ENCODE measurements around the gene JAM3. TPM values are rescaled to one million over a fixed set of nuclear protein-coding genes. Genes with fewer than 3 reads are reported as not detected.

JAM3 gene
- polyA plus RNA-seq, 1 of the 3 experiments (the other 2 are of a cell fraction) = 56.8 TPM

DNA sequence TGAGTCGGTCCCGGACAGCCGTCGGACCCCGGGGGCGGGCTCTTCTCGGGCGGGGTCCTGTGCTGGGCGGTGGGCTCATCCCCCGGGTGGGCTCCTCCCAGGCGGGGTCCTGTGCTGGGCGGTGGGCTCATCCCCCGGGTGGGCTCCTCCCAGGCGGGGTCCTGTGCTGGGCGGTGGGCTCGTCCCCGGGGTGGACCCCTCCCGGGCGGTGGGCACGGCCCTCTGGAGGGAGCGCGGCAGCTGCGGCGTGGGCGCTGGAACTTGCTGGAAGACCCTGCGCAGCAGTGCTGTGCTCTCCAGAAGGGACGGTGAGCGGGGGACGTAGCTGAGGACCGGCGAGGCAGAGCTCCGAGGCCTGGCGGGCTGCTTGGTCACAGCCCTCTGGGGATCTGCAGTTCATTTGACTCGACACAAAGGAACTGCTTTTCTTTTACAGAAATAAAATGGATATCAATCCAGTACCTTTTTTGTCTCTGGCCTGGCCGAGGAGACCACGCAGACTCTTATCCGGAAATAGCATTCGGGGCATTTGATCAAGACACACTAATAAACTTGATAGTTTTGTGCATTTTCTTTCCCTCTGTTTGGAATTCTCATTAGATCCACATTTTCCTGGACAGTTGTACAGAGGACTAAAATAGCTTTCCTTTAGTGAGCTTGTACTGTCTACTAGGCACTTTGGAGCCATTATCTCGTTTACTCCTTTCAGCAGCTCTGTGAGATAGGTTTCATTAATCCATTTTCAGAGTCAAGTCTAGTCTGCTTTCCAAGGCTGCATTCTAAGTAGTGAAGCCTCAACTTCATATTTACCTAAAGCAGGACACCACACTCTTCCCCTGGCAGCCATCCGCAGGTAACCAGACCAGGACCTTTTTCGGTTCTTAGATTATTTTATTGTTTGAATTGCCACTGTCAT lies 812 bp downstream of the JAM3 start:
- peak overlapping the region; percentile 83 for H3K9ac ChIP-seq
- peak; percentile 75 for DNase-seq
- H2AFZ ChIP-seq (ENCODE audit: low read depth) = peak overlapping the region; percentile 86
- POLR2A ChIA-PET = interaction anchor here (1.1 kb wide), 1 partner anchor 19 kb away, joined by 3 read pairs; no protein-coding TSS in a partner anchor
- H3K4me1 ChIP-seq (ENCODE audit: control insufficient read depth in 1 of 2, insufficient read depth in 2 of 2, low read depth in 1 of 2, low read length in 1 of 2) = peaks cover 0 to 13% of the 10 kb centered on the region in 2 experiments; a peak in 2 of 4 replicates
- H3K36me3 ChIP-seq (replicated peaks in 1 of 2; ENCODE audit: control insufficient read depth in 1 of 2, insufficient read depth in 2 of 2, low read length in 1 of 2) = no peaks in the 10 kb centered on the region
- peaks cover 5% of the 10 kb centered on the region; the same call in 1 of the 2 replicates for H4K20me1 ChIP-seq (ENCODE audit: insufficient read depth)
- H3K4me3 ChIP-seq (ENCODE audit: low read depth in 2 of 2, low read length in 1 of 2) = peak overlapping the region; percentile 85 to 89
- H3K27ac ChIP-seq (ENCODE audit: low read depth in 2 of 2, low read length in 1 of 2) = peak overlapping the region; percentile 31 to 90; a peak in 3 of 4 replicates
- H3K79me2 ChIP-seq (ENCODE audit: insufficient read depth) = peaks cover 52% of the 10 kb centered on the region
- no peaks in the 10 kb centered on the region for H3K9me2 ChIP-seq
- H3K27me3 ChIP-seq (ENCODE audit: insufficient read depth) = peaks cover 12% of the 10 kb centered on the region; the same call in 1 of the 2 replicates
- 0 out of 2 replicates have a peak, but pooled peaks have one; percentile 11 for TF ChIP-seq NRF1 (IDR thresholded peaks at IDR 0.05; ENCODE audit: low read depth, low read length)
- TF ChIP-seq, protein P1, sequence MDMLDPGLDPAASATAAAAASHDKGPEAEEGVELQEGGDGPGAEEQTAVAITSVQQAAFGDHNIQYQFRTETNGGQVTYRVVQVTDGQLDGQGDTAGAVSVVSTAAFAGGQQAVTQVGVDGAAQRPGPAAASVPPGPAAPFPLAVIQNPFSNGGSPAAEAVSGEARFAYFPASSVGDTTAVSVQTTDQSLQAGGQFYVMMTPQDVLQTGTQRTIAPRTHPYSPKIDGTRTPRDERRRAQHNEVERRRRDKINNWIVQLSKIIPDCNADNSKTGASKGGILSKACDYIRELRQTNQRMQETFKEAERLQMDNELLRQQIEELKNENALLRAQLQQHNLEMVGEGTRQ (IDR thresholded peaks at IDR 0.05; ENCODE audit: borderline replicate concordance, low read depth, low read length) = no peak
- CTCF ChIA-PET = interaction anchor here (0.7 to 1.9 kb wide), 6 partner anchors 7 to 69 kb away, joined by 3 to 9 read pairs (median 3); no protein-coding TSS in a partner anchor
- H3F3A ChIP-seq (replicated peaks; ENCODE audit: insufficient read depth) = peaks cover 6% of the 10 kb centered on the region
- no peaks in the 10 kb centered on the region for H3K9me3 ChIP-seq
- WGBS (ENCODE audit: low lambda C conversion rate) = 30% methylated on average over 7 of the region's 41 CpGs
- peak overlapping the region; percentile 91 for H3K4me2 ChIP-seq

DNA sequence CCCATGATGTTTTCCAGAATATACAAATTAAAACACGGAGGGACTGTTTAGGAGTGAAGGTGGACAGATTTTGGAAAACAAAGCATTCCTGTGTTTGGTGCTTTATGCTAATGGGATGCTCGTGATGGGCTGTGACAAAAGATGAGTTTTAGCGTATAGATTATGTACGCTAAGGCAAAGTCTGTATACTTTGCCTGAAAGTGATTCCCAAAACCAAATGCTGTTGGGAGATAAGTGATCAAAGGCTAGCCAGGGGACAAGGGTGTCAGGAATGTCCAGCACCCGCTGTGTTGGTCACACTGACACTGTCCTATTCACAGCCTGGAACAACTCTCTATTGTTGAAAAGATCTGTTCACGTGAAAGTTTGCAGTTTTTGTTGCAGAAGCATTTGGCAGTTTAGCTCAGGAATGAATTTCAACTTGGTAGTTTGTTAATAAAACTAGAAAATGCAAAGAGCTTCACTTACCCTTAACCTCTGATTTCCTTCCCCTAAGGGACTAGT lies 1.5 kb downstream of the JAM3 start:
- Histone ChIP-seq H3K4me1 (ENCODE audit: control insufficient read depth in 1 of 2, insufficient read depth in 2 of 2, low read depth in 1 of 2, low read length in 1 of 2) (peaks cover 0 to 13% of the 10 kb centered on the region in 2 experiments; a peak in 2 of 4 replicates), H3K9me2 (no peaks in the 10 kb centered on the region), H3K79me2 (ENCODE audit: insufficient read depth) (peaks cover 58% of the 10 kb centered on the region), H2AFZ (ENCODE audit: low read depth) (peak overlapping the region; percentile 86; the same call in 1 of the 2 replicates), H3K27ac (ENCODE audit: low read depth in 2 of 2, low read length in 1 of 2) (peak overlapping the region; percentile 31 to 90; a peak in 2 of 4 replicates), H3K4me2 (peak overlapping the region; percentile 91), H3K9ac (peak overlapping the region; percentile 83; the same call in 1 of the 2 replicates), H3F3A (replicated peaks; ENCODE audit: insufficient read depth) (peaks cover 6% of the 10 kb centered on the region), H3K9me3 (no peaks in the 10 kb centered on the region), H4K20me1 (ENCODE audit: insufficient read depth) (peaks cover 6% of the 10 kb centered on the region; the same call in 1 of the 2 replicates), H3K36me3 (replicated peaks in 1 of 2; ENCODE audit: control insufficient read depth in 1 of 2, insufficient read depth in 2 of 2, low read length in 1 of 2) (no peaks in the 10 kb centered on the region), H3K4me3 (ENCODE audit: low read depth in 2 of 2, low read length in 1 of 2) (peak overlapping the region; percentile 85 to 89), H3K27me3 (ENCODE audit: insufficient read depth) (peaks cover 12% of the 10 kb centered on the region; the same call in 1 of the 2 replicates)
- no peak for DNase-seq
- TF ChIP-seq NRF1 (IDR thresholded peaks at IDR 0.05; ENCODE audit: low read depth, low read length) = no peak
- TF ChIP-seq RXRA (IDR thresholded peaks at IDR 0.05; ENCODE audit: borderline replicate concordance, low read depth) = no peak
- TF ChIP-seq, protein P1 (IDR thresholded peaks at IDR 0.05; ENCODE audit: borderline replicate concordance, low read depth, low read length) = no peak
- no peak for TF ChIP-seq SIN3A (IDR thresholded peaks at IDR 0.05; ENCODE audit: borderline replicate concordance, low read depth, low read length)
- TF ChIP-seq RFX5 (IDR thresholded peaks at IDR 0.05; ENCODE audit: low read length) = no peak
- TF ChIP-seq, protein P2, sequence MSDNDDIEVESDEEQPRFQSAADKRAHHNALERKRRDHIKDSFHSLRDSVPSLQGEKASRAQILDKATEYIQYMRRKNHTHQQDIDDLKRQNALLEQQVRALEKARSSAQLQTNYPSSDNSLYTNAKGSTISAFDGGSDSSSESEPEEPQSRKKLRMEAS (IDR thresholded peaks at IDR 0.05; ENCODE audit: low read depth) = no peak
- no peak for TF ChIP-seq TEAD4 (IDR thresholded peaks at IDR 0.05; ENCODE audit: borderline replicate concordance, insufficient read depth)
- no peak for TF ChIP-seq RAD21 (IDR thresholded peaks at IDR 0.05; ENCODE audit: low read length)
- no peak for TF ChIP-seq CHD2 (IDR thresholded peaks at IDR 0.05; ENCODE audit: low read length, partially characterized antibody)
- no peak for TF ChIP-seq ELF1 (IDR thresholded peaks at IDR 0.05)
- TF ChIP-seq, protein P3, sequence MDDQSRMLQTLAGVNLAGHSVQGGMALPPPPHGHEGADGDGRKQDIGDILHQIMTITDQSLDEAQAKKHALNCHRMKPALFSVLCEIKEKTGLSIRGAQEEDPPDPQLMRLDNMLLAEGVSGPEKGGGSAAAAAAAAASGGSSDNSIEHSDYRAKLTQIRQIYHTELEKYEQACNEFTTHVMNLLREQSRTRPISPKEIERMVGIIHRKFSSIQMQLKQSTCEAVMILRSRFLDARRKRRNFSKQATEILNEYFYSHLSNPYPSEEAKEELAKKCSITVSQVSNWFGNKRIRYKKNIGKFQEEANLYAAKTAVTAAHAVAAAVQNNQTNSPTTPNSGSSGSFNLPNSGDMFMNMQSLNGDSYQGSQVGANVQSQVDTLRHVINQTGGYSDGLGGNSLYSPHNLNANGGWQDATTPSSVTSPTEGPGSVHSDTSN (IDR thresholded peaks at IDR 0.05) = no peak
- no peak for TF ChIP-seq EZH2phosphoT487 (IDR thresholded peaks at IDR 0.05; ENCODE audit: borderline replicate concordance, low read depth)
- CTCF ChIA-PET = interaction anchor here (0.8 to 5.0 kb wide), 5 partner anchors 8 to 68 kb away, joined by 3 to 25 read pairs (median 3); no protein-coding TSS in a partner anchor
- POLR2A ChIA-PET = no interaction called here
- WGBS (ENCODE audit: low lambda C conversion rate) = 73% methylated on average over 6 of the region's 6 CpGs
